Kidney (tissue), 14 donors: ENCODE measurements around the gene ECT2L. TPM values are rescaled to one million over a fixed set of nuclear protein-coding genes. Genes with fewer than 3 reads are reported as not detected.

ENCODE experiments used
- DNase-seq, 5 donors: peaks; one replicate each; pipeline ENCODE4 v3.0.0-alpha.2; 2013 to 2020
- FAIRE-seq: peaks from 2 replicates; lab custom pipeline; 2012; peaks lifted over from hg19 to GRCh38; lab: Jason Lieb, UNC
- H3K27ac ChIP-seq, 2 donors: one replicate each; pipeline ENCODE4 v1.7.0; 2013; ENCODE audit warnings: low read depth in 2 of 2, low read length in 2 of 2, inconsistent platforms in 1 of 2
- H3K27me3 ChIP-seq: one replicate; pipeline ENCODE4 v1.7.1; 2013; ENCODE audit warnings: low read length, inconsistent platforms; ENCODE audit not compliant: control insufficient read depth, insufficient read depth
- H3K36me3 ChIP-seq, 3 donors: one replicate each; pipeline versions ENCODE4 v1.7.0 to v1.7.1; 2013; ENCODE audit warnings: low read length in 3 of 3, control low read depth in 1 of 3, inconsistent platforms in 1 of 3; ENCODE audit not compliant: insufficient read depth in 3 of 3, control insufficient read depth in 2 of 3
- H3K4me1 ChIP-seq, 3 donors: one replicate each; pipeline versions ENCODE4 v1.7.0 to v1.7.1; 2013; ENCODE audit warnings: low read length in 3 of 3, inconsistent platforms in 1 of 3, low read depth in 1 of 3; ENCODE audit not compliant: control insufficient read depth in 2 of 3, insufficient read depth in 2 of 3
- H3K4me3 ChIP-seq, 3 donors: one replicate each; pipeline versions ENCODE4 v1.7.0 to v1.8.1; 2013; ENCODE audit warnings: low read length in 3 of 3, control low read depth in 1 of 3, inconsistent platforms in 1 of 3
- H3K9ac ChIP-seq, 3 donors: one replicate each; pipeline versions ENCODE4 v1.7.0 to v1.7.1; 2013; ENCODE audit warnings: low read length in 3 of 3, control low read depth in 1 of 3, inconsistent platforms in 1 of 3
- H3K9me3 ChIP-seq, 3 donors: one replicate each; pipeline versions ENCODE4 v1.7.0 to v1.7.1; 2013; ENCODE audit warnings: low read length in 3 of 3, control low read depth in 1 of 3, inconsistent platforms in 1 of 3; ENCODE audit not compliant: control insufficient read depth in 2 of 3, insufficient read depth in 1 of 3
- CTCF ChIP-seq: IDR thresholded peaks from 3 replicates; pipeline ENCODE4 v1.5.1; 2012; ENCODE audit warnings: mild to moderate bottlenecking, moderate library complexity, borderline replicate concordance; ENCODE audit not compliant: insufficient read depth; ENCODE audit errors: extremely low read depth
- intact Hi-C: fragments of 100-400 bp; cut with DNase I; formaldehyde crosslinking; loops from one replicate; pipeline ENCODE4 v1.11.1; 2022
- polyA plus RNA-seq: library from polyadenylated mRNA; stranded (reverse); fragments of 350-450 nt; fragmentation: Illumina TruSeq; extraction: RNeasy Lipid Tissue Mini Kit (QIAGEN cat#74804); gene quantifications from one replicate; pipeline ENCODE4 v1.2.3, GENCODE V29; 2014; ENCODE audit warnings: low read depth, low replicate concordance; ENCODE audit not compliant: insufficient read depth
- total RNA-seq: library from RNA; stranded (reverse); fragmentation: NEBNext Ultra II Directional; extraction: Animal tissue kit (Norgen Biotek cat#: 25700); gene quantifications from one replicate; pipeline ENCODE4 v1.2.1, GENCODE V29; 2021
- donor health status: control.
- donor health status: control.
- donor health status: control.
- donor health status: control.
- donor health status: control.
- donor health status: DM: yes; HTN: yes; CAD: no.
- donor health status: Normal renal cell carcinoma (clear cell type).

Gene ECT2L
- total and polyA plus RNA-seq, 2 donors from 2014 or later = 0.13 TPM; not detected in 1

DNA sequence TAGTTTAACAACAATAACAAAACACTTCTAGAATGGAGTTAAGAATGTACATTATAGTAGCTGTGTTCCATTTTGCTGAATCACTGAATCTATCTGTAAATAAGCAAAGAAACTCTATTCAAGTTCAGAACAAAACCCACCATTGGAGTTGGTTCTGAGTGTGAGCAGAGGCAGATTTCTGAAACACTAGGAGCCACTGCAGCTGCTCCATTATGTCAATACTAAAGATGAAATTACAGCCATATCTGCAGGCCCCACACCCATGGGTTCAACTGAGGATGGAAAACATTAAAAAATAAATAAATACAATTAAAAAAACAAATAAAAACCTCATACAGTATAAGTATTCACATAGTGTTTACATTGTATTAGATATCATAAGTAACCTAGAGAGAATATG is 101.1 kb downstream of the ECT2L start:
- Histone ChIP-seq H3K9me3 (no peaks in the 10 kb centered on the region), H3K27me3 (no peaks in the 10 kb centered on the region), H3K4me1 (no peaks in the 10 kb centered on the region), H3K27ac (no peak overlapping the region), H3K36me3 (no peaks in the 10 kb centered on the region), H3K4me3 (no peak overlapping the region), H3K9ac (no peak overlapping the region)
- no peak for TF ChIP-seq CTCF
- intact Hi-C loops = no loop called here
- DNase-seq (no peak), FAIRE-seq (no peak)

- no peak overlapping the region for H3K9ac ChIP-seq
- FAIRE-seq (no peak), DNase-seq (no peak)
- no peaks in the 10 kb centered on the region for H3K27me3 ChIP-seq
- no peak overlapping the region for H3K27ac ChIP-seq
- H3K9me3 ChIP-seq = no peaks in the 10 kb centered on the region
- H3K4me1 ChIP-seq = no peaks in the 10 kb centered on the region
- H3K4me3 ChIP-seq = no peak overlapping the region
- H3K36me3 ChIP-seq = peaks cover 9 to 44% (median 17%) of the 10 kb centered on the region in 3 donors
- intact Hi-C loops = no loop called here
- no peak for TF ChIP-seq CTCF
These were observed 111.3 kb downstream of the ECT2L start for GRCh38 chr6:138907167-138907566.

GRCh38 chr6:138909511-138909910 is 113.6 kb downstream of the ECT2L start:
- Histone ChIP-seq H3K4me1 (no peaks in the 10 kb centered on the region), H3K9me3 (no peaks in the 10 kb centered on the region), H3K4me3 (no peak overlapping the region), H3K36me3 (peaks cover 7 to 49% (median 25%) of the 10 kb centered on the region in 3 donors), H3K27me3 (no peaks in the 10 kb centered on the region), H3K9ac (no peak overlapping the region), H3K27ac (no peak overlapping the region)
- FAIRE-seq (no peak), DNase-seq (peak in 1 of 5 donors; percentile 7)
- intact Hi-C loops = no loop called here
- no peak for TF ChIP-seq CTCF

GRCh38 chr6:138909975-138910374 is 114.1 kb downstream of the ECT2L start:
- no peaks in the 10 kb centered on the region for H3K27me3 ChIP-seq
- H3K9me3 ChIP-seq = no peaks in the 10 kb centered on the region
- no peak overlapping the region for H3K9ac ChIP-seq
- TF ChIP-seq CTCF = no peak
- peaks cover 10 to 50% (median 25%) of the 10 kb centered on the region in 3 donors for H3K36me3 ChIP-seq
- intact Hi-C loops = no loop called here
- no peaks in the 10 kb centered on the region for H3K4me1 ChIP-seq
- no peak overlapping the region for H3K27ac ChIP-seq
- DNase-seq (no peak), FAIRE-seq (no peak)
- no peak overlapping the region for H3K4me3 ChIP-seq
